Fibroblast of lung (primary cell): Measurements from ENCODE around the gene ALDH3B2.
A peak's percentile ranks its signal among the peaks of the same experiment; 100 is the strongest.

Experiments
- EZH2 ChIP-seq: IDR thresholded peaks from 2 replicates; pipeline ENCODE4 v1.5.1; 2012; ENCODE audit warnings: low read length, control low read depth, mild to moderate bottlenecking; ENCODE audit errors: missing control alignments
- TF ChIP-seq, protein P1 (sequence below), 2 donors: IDR thresholded peaks in 1 of 2; conservative IDR thresholded peaks in 1 of 2; 1 replicate in 1 of 2; 2 replicates in 1 of 2; pipeline ENCODE4 v1.5.1; 2011 to 2012; ENCODE audit warnings: low read length in 2 of 2, control low read depth in 1 of 2, inconsistent platforms in 1 of 2, low read depth in 1 of 2, mild to moderate bottlenecking in 1 of 2

- no peak for TF ChIP-seq EZH2
- TF ChIP-seq, protein P1, sequence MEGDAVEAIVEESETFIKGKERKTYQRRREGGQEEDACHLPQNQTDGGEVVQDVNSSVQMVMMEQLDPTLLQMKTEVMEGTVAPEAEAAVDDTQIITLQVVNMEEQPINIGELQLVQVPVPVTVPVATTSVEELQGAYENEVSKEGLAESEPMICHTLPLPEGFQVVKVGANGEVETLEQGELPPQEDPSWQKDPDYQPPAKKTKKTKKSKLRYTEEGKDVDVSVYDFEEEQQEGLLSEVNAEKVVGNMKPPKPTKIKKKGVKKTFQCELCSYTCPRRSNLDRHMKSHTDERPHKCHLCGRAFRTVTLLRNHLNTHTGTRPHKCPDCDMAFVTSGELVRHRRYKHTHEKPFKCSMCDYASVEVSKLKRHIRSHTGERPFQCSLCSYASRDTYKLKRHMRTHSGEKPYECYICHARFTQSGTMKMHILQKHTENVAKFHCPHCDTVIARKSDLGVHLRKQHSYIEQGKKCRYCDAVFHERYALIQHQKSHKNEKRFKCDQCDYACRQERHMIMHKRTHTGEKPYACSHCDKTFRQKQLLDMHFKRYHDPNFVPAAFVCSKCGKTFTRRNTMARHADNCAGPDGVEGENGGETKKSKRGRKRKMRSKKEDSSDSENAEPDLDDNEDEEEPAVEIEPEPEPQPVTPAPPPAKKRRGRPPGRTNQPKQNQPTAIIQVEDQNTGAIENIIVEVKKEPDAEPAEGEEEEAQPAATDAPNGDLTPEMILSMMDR (conservative IDR thresholded peaks at IDR 0.05 in 1 of 2, IDR thresholded peaks at IDR 0.05 in 1 of 2; ENCODE audit: low read depth in 1 of 2, low read length in 2 of 2): peak; percentile 54 to 71
These were observed 60.3 kb downstream of the ALDH3B2 start for GRCh38 chr11:67613960-67614715.
